GM12891 (cell line): ENCODE results near the gene CREB3L1.

Experiments
- DNase-seq: peaks from one replicate; pipeline ENCODE4 v3.0.0; 2011; ENCODE audit warnings: low spot score; ENCODE audit not compliant: insufficient read length
- FAIRE-seq: peaks from 2 replicates; lab custom pipeline; 2011; peaks lifted over from hg19 to GRCh38; lab: Jason Lieb, UNC
- PAX5 ChIP-seq: IDR thresholded peaks from 2 replicates; pipeline ENCODE4 v1.6.1; 2011; ENCODE audit warnings: low read length, moderate library complexity, mild to moderate bottlenecking; ENCODE audit not compliant: insufficient read depth, severe bottlenecking
- POLR2A ChIP-seq: IDR thresholded peaks from 2 replicates; pipeline ENCODE4 v1.6.1; 2011; ENCODE audit warnings: low read depth, low read length, control low read depth
- POLR2AphosphoS5 ChIP-seq: IDR thresholded peaks from 2 replicates; pipeline ENCODE4 v1.6.1; 2011; ENCODE audit warnings: low read depth, low read length, control low read depth
- POU2F2 ChIP-seq: IDR thresholded peaks from 2 replicates; pipeline ENCODE4 v1.6.1; 2011; ENCODE audit warnings: low read depth, mild to moderate bottlenecking, control low read depth, low read length, moderate library complexity
- SPI1 ChIP-seq: IDR thresholded peaks from 2 replicates; pipeline ENCODE4 v1.6.1; 2011; ENCODE audit warnings: low read depth, low read length, control low read depth
- TAF1 ChIP-seq: IDR thresholded peaks from 2 replicates; pipeline ENCODE4 v1.6.1; 2011; ENCODE audit warnings: low read depth, low read length, control low read depth

Gene CREB3L1

DNA sequence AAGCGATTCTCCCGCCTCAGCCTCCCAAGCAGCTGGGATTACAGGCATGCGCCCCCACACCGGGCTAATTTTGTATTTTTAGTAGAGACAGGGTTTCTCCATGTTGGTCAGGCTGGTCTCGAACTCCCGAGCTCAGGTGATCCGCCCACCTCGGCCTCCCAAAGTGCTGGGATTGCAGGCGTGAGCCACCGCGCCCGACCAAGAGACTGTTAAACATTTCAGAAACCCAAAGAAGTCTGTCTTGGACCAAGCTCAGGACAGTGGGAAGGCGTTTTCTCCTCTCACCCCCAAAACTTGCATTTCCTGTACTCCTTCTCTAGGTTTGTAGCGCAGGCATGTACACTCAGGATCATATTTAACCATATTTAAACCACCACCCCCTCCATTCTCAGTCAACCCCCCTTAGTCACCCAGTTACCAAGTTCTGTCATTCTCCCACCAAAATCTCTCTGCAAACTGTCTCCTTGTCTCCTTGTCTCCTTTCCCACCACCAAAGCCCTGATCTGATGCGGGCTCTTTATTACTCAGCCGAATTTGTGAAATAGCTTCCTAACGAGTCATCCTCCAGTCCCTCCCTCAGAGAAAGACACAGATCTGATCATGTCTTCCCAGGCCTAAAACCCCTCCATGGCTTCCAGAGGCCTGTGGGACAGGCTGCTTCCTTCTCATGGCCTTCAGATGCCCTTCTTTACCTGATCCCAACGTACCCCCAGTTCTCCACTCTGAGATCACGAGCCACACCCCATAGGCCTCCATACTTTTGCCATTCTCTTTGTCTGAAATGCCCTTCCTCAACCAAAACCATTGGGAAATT is 29.0 kb upstream of the CREB3L1 start:
- TF ChIP-seq POU2F2 (no peak), PAX5 (no peak), SPI1 (no peak), TAF1 (no peak), POLR2AphosphoS5 (no peak), POLR2A (no peak)
- DNase-seq (no peak), FAIRE-seq (no peak)

DNA sequence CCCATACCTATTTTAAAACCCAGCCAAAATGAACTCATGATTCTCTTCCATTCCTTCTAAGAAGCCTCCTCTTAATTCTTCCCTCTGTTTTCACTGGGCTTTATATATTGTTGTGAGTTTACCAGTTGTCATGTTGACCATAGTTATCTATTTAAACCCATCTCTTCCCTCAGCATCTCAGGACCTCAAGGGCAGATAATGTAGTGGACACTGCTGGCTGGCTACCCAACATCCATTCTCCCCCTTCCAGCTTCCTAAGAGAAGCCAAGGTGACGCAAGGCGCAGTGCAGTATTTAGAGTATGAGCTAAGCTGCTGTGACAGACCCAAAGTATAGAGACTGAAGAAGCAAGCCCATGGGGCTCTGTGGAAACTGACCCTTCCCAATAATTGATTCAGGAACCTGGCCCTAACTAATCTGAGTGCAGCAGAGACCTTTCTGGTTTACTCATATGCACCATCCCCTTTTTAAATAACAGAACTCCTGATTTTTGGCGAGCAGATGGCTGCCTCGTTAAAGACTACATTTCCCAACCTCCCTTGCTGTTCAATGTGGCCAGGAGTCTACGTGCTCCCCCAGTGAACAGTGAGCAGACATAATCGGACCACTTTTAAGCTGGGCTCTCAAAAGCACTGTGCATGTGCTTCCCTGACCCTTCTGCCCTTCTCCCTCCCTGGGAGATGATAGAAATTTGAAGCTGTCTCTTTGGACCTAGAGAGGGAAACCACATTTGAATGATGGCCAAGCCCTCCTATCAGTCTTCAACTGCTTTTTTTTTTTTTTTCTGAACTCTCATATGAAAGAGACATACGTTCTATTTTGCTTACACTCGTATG is 28.1 kb upstream of the CREB3L1 start:
- no peak for FAIRE-seq
- DNase-seq = no peak

DNA sequence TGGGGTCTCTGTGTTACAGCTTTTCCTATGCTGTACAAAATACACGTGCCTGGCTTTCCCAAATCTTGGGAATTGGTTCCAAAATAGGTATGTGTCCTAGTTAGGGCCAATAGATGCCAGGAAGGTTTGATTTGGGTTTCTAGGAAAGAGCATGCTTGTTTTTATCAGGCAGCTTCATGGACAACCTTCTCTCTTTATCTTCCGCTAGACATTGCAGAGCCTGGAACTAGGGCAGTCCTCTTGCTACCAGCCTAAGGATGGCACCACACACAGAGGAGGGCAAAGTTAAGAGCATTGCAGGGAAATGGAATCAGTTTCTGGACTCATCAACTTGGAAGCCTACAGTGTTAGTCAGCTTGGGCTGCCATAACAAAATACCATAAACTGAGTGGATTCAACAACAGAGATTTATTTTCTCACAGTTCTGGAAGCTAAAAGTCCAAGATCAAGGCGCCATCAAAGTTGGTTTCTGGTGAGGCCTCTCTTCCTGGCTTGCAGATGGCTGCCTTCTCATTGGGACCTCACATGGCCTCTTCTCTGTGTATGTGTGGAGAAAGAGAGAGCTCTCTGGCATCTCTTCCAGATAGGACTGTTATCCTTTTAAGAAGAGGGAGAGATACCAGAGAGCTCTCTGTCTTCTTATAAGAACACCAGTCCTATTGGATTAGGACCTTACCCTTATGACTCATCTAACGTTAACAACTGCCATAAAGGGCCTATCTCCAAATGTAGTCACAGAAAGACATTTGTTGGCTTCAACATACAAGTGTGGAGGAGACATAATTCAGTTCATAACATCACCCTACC is 27.3 kb upstream of the CREB3L1 start:
- no peak for TF ChIP-seq PAX5
- TF ChIP-seq POLR2AphosphoS5 = no peak
- no peak for TF ChIP-seq POU2F2
- TF ChIP-seq TAF1 = no peak
- no peak for TF ChIP-seq SPI1
- TF ChIP-seq POLR2A = no peak
- FAIRE-seq (no peak), DNase-seq (no peak)

More for the DNA sequence above, 28.1 kb upstream of the CREB3L1 start:
- TF ChIP-seq POLR2A (no peak), PAX5 (no peak), TAF1 (no peak), SPI1 (no peak), POLR2AphosphoS5 (no peak), POU2F2 (no peak)

DNA sequence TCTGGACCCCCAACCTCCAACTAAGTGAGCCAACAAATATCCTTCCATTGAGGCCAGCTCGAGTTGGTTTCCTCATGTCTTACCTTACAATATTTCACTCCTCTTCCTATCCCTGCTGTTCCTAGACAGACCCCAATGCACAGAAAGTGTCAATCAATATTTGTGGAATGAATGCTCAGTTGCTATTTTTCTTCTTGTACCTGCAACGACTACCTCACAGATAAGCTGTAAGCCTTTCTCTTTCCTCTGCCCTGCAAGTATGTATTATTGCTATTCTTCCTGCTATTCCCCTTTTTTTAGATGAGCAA is 26.8 kb upstream of the CREB3L1 start:
- FAIRE-seq (no peak), DNase-seq (no peak)

DNA sequence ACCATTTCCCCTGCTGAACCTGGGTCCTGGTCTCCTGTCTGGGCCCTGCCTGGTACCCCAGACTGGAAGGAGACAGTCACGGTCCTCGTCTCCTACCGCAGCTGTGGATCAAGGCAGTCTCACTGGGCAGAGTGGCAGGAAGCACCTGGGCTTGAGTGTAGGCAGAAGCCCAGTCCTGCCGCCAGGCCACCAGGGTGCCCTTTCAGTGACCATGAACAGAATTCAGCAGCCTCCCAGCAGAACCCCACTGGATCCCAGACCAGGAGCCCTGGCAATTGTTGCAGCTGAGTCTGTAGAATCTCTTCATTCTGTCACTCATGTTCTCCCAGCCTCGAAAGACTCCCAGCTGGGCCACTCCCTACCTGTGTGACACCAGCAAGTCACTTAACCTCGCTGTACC is 25.5 kb upstream of the CREB3L1 start:
- TF ChIP-seq POLR2AphosphoS5 (no peak), TAF1 (no peak), POU2F2 (no peak), PAX5 (no peak), SPI1 (no peak), POLR2A (no peak)
- DNase-seq (no peak), FAIRE-seq (no peak)

More for the DNA sequence above, 26.8 kb upstream of the CREB3L1 start:
- TF ChIP-seq POLR2AphosphoS5 (no peak), POU2F2 (no peak), TAF1 (no peak), SPI1 (no peak), PAX5 (no peak), POLR2A (no peak)

DNA sequence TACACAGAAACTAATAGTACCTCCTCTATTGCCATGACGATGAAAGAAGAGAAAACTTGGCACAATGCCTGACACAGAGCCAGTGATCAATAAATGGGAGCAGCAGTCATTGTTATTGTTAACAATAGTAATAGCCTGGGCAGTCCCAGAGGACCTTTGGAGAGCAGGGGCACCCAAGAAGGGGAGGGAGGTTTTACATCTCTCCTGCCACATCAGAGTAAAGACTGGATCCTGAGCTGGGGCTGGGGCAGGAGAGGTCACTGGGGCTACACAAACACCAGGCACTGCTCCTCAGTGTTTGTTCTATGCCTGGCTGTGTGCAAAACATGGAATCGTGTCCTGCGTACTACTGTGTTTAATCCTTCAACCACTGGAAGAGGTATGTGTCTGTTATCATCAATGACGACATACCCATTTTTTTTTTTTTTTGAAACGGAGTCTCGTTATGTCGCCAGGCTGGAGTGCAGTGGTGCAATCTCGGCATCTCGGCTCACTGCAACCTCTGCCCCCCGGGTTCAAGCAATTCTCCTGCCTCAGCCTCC is 25.0 kb upstream of the CREB3L1 start:
- DNase-seq (no peak), FAIRE-seq (no peak)

DNA sequence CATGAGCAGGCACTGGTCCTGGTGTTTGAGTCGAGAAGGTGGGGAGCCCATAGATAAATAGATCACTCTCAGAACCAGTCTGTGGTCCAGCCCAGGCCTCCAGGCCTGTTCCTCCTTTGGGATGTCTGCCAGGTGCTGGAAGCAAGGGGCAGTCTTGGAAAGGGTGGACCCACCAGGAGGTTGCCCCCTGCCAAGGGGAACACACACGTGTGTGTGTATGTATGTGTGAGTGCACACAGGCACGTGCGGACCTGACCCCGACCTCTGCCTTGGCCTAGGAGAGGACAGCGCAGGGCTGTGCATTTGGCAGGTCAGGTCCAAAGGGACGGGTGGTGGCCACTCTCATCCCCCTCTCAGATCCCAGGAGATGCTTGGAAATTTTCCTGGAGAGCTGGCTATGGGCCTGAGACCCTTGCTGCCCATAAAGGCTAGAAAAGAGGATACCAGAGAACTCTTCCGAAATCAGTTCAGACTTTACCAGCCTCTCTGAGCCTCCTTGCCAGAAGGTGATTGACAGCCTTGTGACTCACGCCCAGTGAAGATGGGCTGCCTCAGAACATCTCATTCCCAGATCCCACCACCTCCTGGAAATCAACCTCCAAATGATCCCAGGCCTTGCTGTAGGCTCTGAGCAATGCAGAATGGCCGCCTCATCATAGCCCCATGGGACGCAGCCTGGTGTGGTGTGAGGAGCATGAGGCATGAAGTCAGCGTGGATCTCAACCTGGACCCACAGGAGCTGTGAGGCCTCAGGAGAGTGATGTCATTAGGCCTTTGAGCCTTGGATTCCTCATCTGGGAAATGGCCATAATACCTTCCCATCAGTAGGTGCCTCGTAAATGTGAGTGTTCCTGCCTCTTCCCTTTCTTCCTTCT is 24.0 kb upstream of the CREB3L1 start:
- DNase-seq = no peak
- TF ChIP-seq POLR2AphosphoS5 (no peak), TAF1 (no peak), POU2F2 (no peak), SPI1 (no peak), POLR2A (no peak), PAX5 (no peak)
- FAIRE-seq = no peak

More for the DNA sequence above, 25.0 kb upstream of the CREB3L1 start:
- no peak for TF ChIP-seq TAF1
- no peak for TF ChIP-seq POLR2AphosphoS5
- no peak for TF ChIP-seq POLR2A
- no peak for TF ChIP-seq SPI1
- no peak for TF ChIP-seq POU2F2
- TF ChIP-seq PAX5 = no peak

DNA sequence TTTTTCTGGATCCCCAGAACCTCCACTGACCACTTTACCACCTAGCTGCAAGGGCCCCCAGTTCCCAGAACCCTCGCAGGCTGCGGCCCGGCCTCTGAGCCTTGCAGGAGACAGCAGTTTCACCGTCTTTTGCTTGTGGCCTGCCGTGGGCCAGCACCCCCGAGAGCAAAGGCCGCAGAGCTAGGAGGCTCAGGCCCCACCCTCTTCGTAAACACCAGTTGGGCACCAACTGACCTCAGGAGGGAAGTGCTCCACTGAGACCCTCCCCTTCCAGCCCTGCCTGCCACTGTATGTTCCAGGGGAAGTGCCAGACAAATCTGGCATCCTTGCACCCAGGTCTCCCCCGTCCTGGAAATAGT is 23.4 kb upstream of the CREB3L1 start:
- DNase-seq (no peak), FAIRE-seq (no peak)
- no peak for TF ChIP-seq POLR2A
- no peak for TF ChIP-seq POU2F2
- no peak for TF ChIP-seq POLR2AphosphoS5
- no peak for TF ChIP-seq PAX5
- TF ChIP-seq TAF1 = no peak
- TF ChIP-seq SPI1 = no peak
